Bronchus fibroblast of lung (primary cell): Measurements from ENCODE around the gene IFITM2. TPM values are rescaled to one million over a fixed set of nuclear protein-coding genes. Genes with fewer than 3 reads are reported as not detected.

ENCODE experiments used
- total RNA-seq: library from RNA; depleted of rRNA; stranded (reverse); fragments of >200 nt; gene quantifications from 2 replicates; pipeline ENCODE4 v1.2.3, GENCODE V29; 2015

Gene IFITM2
- 317 and 338 TPM in 2 replicates for total RNA-seq

GRCh38 chr11:307766-308708 lies at the start of gene IFITM2:
Gene IFITM2 (plus strand): TSS chr11:307816. CDS start chr11:308193, 377 bp downstream.

GRCh38 chr11:278001-278951 lies 29.3 kb upstream of the IFITM2 start, which contains the start of gene NLRP6:
Gene NLRP6 (plus strand): TSS chr11:278407. CDS start chr11:278570, 163 bp downstream.

GRCh38 chr11:288478-289397 lies 18.9 kb upstream of the IFITM2 start, which contains the start of gene PGGHG:
Gene PGGHG (plus strand): TSS chr11:289126. CDS start chr11:289817, 691 bp downstream.

GRCh38 chr11:299081-299891 lies 8.3 kb upstream of the IFITM2 start, which contains the start of gene IFITM5:
Gene IFITM5 (minus strand): TSS chr11:299526. CDS start chr11:299490, 36 bp downstream.

GRCh38 chr11:313787-314553 lies 6.4 kb downstream of the IFITM2 start, which contains the start of gene IFITM1:
Gene IFITM1 (plus strand): TSS chr11:314040. CDS start chr11:314171, 131 bp downstream.

Other genes with a start within 250 kb of the IFITM2 start
- not detected in 2 replicates for gene SCGB1C1, start 114.7 kb upstream of the IFITM2 start, total RNA-seq
- 32.9 and 33.6 TPM in 2 replicates for gene BET1L, start 100.4 kb upstream of the IFITM2 start, total RNA-seq
- 102 and 127 TPM in 2 replicates for gene RIC8A, start 100.1 kb upstream of the IFITM2 start, total RNA-seq
- gene SIRT3, start 71.5 kb upstream of the IFITM2 start, total RNA-seq: 12.8 and 14.6 TPM in 2 replicates
- gene PSMD13, start 70.8 kb upstream of the IFITM2 start, total RNA-seq: 126 and 140 TPM in 2 replicates
- gene NLRP6, start 29.4 kb upstream of the IFITM2 start, total RNA-seq: not detected in 2 replicates
- 6.1 and 6.4 TPM in 2 replicates for gene PGGHG, start 18.7 kb upstream of the IFITM2 start, total RNA-seq
- gene IFITM5, start 8.3 kb upstream of the IFITM2 start, total RNA-seq: not detected in 2 replicates
- 72.5 and 82.9 TPM in 2 replicates for gene IFITM1, start 6.2 kb downstream of the IFITM2 start, total RNA-seq
- gene IFITM3, start 13.0 kb downstream of the IFITM2 start, total RNA-seq: 256 and 282 TPM in 2 replicates
- 4.7 and 10.7 TPM in 2 replicates for gene B4GALNT4, start 61.7 kb downstream of the IFITM2 start, total RNA-seq
- 1.9 and 2.0 TPM in 2 replicates for gene PKP3, start 86.4 kb downstream of the IFITM2 start, total RNA-seq
- 25.1 and 29.9 TPM in 2 replicates for gene SIGIRR, start 107.2 kb downstream of the IFITM2 start, total RNA-seq
- under 0.01 TPM in 1 of 2 replicates, not detected in the other for gene ANO9, start 134.2 kb downstream of the IFITM2 start, total RNA-seq
- 32.4 and 33.9 TPM in 2 replicates for gene PTDSS2, start 142.5 kb downstream of the IFITM2 start, total RNA-seq
- gene RNH1, start 199.4 kb downstream of the IFITM2 start, total RNA-seq: 272 and 273 TPM in 2 replicates
- gene HRAS, start 227.8 kb downstream of the IFITM2 start, total RNA-seq: 53.1 and 65.7 TPM in 2 replicates
- 0.30 and 0.34 TPM in 2 replicates for gene LRRC56, start 229.7 kb downstream of the IFITM2 start, total RNA-seq